Epidermal melanocyte (primary cell): ENCODE measurements around the gene TCF3.
"Not testable (repeated sequence)": the region's sequence is repeated elsewhere in the genome, so short reads cannot be mapped to it uniquely, and the experiment has no call there.

ENCODE experiments used
- DNase-seq: peaks from one replicate; pipeline ENCODE4 v3.0.0; 2011; ENCODE audit warnings: low spot score; ENCODE audit not compliant: insufficient read length

The TCF3 gene

DNA sequence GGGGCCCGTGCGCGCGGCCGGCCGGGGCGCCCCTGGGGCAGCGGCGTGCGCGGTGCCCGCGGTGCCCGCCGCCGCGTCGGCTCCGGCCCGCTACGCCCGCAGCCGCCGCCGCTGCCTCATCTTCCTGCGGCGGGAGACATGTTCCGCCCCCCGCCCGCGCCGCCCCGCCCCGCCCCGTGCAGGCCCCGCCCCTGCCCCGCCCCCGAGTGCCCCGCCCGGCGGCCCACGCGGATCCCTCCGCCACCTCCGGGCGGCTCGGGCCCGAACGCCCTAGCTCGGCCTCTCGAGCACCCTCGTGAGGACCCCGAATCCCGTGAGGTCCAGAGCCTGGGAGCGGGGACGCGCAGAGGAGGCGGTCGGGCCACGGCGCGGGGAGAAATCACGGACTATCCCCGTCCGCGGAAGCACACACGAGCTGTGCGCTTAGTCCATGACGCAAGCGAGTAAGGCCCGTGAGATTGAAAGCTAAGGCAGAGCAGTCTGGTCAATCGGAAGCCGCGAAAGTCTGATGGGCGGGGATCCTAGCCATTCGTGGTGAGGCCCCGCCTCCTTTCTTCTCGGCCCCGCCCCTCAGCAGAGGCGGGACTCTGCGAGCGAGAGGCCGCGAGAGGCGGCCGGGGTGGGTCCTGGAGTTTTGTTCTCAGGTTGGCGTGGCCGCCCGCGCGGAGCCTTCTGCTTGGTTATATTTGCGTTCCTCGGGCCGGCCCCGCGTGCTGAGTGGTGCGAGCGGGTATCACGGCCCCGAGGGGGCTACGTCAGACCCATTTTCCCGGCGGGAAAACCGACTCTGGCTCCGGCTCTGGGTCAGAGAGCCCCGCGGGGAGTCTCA lies at the start of gene TCF3:
TCF3 (minus strand) TSS at position 145 of the 829 bp plus-strand sequence. CDS start 2,367 bp downstream, outside the sequence.
- DNase-seq = peak; percentile 100

DNA sequence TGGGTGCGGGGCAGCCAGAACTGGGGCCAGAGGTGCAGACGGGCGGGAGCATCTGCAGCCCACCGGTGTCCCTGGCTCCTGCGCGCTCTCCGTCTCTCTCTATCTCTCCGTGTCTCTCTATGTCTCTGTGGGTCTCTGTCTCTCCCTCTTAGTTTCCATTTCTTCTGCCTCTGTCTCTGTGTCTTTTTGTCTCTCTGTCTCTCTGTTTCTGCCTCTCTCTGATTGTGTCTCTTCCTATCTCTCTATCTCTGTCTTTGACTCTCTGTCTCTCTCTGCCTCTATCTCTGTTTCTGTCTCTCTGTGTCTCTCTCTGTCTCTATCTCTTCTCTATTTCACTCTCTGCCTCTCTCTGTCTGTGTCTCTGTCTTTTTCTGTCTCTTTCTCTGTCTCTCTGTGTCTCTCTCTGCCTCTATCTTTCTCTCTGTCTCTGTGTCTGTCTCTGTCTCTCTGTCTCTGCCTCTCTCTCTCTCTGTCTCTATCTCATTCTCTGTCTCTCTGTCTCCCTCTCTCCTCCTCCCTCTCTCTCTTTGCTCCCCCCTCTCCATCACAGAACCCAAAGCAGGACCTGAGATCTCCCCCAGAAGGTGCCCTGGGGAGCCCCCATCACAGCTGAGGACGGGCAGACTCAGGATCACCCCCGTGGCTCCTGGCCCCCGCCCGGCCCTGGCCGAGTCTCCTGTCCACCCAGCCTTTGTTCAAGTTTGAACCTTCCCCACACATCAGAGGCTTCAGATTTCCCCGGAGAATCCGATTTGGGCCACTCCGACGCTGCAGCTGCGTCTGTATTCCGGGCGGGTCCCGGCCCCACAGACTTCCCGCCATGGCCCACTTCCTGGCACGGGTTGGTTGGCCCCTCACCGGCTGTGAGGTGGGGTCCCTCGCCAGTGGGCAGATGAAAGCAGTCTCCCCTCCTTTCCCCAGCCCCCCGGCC lies 48.6 kb upstream of the TCF3 start:
- DNase-seq = no peak

DNA sequence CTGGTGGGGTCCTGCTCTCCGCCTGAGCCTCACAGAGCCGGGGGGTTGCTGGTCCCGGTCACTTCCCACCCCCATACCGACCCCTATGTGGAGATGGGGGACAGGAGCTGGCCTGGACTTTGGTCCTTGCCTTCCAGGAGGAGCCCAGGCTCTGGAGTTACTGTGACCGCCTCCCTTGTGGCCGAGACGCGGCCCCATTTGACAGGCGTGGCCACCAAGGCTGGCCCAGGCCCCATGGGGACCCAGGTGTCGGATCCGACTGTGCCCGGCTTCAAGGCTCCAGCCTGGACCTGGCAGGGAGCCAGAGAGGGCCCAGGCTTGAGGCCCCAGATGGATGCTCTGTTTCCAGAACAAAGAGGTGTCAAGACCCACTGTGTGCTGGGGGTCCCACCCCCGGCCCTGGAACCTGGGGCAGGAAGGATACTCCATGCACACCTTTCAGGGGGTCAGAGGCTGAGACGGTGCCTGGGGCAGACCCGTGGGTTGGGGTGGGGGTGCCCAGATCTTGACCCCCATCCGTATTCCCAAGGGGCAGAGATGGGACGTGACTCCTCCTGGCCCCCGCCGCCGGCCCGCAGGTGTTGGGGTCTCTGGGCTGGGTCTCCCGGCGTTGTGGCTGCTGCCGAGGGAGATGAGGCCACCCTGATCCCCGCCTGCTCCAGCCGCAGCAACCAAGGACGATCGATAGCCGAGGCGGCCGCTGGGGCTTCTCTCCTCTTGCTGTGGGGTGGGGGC lies 47.8 kb upstream of the TCF3 start:
- no peak for DNase-seq

DNA sequence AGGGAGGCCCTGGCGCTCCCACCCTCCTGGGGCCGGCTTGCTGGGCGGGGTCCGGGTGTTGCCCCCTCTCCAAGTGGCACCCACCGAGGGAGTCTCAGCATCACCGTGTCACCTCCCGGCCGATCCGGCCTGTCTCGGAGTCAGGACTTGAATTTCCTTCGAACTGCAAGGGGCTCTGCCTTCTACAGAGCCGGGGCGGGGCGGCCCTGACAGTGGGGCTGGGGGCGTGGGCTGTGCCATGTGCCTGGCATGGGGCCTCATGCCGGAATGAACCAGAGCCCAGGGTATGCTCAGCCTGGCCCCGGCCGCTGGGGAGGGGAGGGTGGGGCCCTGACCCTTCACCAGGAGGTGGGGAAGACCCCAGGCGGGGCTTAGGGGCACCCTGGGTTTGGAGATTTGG lies 47.0 kb upstream of the TCF3 start:
- DNase-seq = no peak

DNA sequence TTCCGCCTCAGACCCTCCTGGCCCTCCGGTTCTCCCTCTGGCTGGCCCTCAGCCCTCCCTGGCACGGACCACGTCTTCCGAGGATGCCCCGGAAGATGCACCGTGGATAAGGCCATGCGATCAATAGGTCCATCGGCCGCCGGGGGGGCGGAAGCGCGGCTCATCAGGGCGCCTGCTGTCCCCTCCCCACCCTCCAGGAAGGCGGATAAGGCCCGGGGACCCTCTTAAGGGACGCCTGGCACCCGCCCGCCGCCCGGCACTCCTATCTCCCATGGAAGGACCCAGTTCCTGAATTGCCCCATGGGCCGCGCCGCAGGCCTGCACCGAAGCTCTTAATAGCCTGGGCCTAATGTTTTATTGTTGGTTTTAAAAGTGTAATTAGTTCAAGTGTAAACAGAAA lies 46.2 kb upstream of the TCF3 start:
- no peak for DNase-seq

DNA sequence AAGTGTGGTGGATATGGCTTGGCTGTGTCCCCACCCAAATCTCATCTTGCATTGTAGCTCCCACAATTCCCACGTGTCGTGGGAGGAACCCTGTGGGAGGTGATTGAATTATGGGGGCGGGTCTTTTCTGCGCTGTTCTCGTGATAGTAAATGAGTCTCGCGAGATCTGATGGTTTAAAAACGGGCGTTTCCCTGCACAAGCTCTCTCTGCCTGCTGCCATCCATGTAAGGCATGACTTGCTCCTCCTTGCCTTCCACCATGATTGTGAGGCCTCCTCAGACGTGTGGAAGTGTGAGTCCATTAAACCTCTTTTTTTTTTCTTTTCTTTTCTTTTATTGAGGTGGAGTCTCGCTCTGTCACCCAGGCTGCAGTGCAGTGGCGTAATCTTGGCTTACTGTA lies 43.1 kb upstream of the TCF3 start:
- DNase-seq = not testable (repeated sequence)

DNA sequence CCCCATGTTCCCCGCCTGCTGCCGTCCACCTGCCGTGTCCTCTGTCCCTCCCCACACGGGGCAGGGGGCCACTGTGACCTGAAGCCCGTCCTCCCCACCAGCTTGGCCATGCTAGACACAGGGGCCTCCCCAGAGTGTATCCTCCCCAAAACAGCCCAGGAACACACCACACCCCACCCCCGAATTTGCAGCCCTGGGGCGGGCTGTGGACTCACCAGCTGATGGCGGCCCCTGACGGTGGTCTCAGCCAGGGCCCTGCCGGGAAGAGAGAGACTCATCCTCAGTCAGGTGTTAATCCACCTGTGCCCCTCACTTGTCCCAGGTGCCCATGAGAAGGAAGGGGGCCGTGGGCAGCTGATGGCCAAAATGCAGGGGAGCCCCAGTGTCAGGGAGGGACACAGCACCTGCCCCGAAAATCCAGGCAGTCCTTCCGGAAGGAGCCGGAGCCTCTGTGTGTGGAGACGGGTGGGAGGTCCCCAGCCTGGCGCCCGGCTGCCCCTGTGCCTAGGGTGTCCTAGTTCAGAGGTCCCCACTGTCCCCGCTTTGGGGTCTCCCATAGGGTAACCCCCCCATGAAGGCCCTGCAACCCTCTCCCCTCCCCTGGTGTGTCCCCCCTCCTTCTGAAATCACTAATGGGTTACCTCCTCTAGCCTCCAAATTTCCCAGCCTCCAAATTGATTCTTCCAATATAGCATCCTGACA lies 39.3 kb upstream of the TCF3 start:
- no peak for DNase-seq

DNA sequence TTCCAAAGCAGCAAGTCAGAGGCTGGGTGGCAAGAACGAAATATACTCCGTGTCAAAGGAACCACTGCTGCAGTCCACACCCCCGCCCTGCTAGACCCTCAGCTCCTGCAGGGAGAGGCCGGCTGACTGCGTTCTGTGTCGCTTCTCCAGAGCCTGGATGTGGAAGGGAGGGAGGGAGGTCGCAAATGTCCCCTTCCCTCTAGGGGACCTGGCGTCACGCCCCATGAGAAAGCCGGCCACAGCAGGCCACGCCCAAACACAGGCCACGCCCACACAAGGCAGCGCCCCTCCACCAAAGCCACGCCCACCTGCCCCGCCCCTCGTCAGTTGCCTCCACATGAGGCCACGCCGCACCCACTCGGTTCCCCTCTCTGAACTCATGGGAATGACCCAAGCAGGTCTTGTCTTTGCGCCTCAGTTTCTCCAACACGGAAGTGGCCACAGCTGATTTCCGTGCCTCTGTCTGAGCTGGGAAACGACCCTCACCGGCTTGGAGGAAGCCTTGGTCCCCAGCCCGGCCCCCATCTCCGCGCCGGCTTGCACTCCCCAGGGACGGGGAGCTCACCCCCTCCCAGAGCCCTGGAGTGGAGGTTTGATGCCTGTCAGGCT lies 38.4 kb upstream of the TCF3 start:
- DNase-seq = no peak

DNA sequence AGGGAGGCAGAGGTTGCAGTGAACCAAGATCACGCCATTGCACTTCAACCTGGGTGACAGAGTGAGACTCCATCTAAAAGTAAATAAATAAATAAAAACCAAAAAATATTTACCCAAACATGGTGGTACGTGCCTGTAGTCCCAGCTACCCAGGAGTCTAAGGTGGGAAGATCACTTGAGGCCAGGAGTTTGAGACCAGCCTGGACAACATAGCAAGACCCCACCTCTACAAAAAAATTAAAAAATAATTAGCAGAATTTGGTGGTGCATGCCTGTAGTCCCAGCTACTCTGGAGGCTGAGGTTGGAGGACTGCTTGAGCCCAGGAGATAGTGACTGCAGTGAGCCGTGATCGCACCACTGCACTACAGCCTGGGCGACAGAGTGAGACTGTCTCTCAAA lies 33.4 kb upstream of the TCF3 start:
- not testable (repeated sequence) for DNase-seq

DNA sequence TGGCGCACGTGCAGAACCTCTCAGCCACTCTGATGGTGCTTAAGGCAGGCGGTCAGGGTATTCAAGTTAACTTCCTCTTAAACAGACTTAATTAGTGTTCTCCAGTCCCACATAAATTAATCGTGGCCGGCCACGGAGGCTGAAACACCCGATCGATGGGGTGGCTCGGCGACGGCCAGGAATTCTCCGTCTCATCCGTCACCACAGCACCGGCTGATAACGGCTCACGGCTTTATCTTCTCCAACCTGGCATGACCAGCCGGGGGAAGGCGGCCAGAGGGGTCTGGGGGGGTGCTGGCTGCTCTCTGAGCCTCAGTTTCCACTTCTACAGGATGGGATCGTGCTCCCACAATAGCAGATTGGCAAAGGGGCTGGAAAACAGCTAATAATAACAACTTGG lies 32.6 kb upstream of the TCF3 start:
- DNase-seq = no peak

DNA sequence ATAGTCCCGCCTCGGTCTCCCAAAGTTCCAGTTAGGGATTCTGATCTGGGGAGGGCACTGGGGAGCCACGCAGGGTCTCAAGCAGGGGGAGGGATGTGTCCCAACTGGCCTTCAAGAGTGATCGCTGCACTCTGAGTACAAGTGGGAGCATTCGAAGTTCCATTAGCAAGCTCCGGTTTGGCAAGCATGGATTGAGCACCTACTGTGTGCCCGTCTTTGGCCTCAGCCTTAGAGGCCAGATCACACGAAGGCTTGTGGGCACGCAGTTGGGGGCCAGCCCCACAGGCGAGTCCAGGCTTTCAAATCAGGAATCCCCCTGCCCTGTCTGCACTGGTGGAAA lies 32.1 kb upstream of the TCF3 start:
- no peak for DNase-seq

DNA sequence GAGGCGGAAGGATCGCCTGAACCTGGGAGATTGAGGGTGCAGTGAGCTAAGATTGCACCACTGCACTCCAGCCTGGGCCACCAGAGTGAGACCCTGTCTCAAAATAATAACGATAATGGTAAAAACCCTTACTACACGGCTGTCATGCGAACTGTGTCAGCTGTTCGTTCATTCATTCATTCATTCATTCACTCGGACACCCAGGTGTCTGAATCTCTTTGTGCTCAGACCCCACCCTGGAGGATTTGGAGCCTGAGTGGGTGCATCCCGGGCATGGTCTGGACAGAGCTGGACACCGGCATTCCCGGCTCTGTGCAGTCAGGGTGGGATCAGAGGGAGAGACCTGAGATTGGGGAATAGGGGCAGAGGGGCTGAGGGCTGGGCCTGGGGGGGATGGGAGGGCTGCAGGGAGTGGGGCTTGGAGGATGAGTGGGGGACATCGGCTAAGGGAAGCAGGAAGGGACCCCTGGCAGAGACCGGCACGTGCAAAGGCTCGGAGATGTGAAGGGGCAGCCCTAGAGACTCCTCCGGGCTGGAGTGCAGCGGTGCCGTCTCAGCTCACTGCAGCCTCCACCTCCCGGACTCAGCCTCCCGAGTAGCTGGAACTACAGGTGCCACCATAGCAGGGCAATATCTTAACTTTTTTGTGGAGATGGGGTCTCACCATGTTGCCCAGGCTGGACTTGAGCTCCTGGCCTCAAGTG lies 31.6 kb upstream of the TCF3 start:
- no peak for DNase-seq

DNA sequence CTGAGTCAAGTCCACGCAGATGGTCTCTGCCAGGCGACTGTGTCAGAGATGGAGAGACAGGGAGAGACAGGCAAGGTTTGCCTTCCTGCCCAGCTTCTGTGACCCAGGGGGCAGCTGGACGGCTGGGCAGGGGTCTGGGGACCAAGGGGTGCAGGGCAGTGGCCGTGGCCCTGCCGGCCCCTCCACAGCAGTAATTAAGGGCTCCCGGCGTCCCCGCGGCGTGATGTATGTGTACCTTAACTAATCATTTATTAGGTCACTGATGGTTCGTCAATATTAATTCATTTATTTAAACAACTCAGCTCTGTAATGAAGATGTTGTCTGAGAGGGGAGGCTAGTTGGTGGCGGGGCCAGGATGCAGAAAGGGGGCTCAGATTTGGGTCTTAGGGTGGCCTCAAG lies 28.6 kb upstream of the TCF3 start:
- no peak for DNase-seq

DNA sequence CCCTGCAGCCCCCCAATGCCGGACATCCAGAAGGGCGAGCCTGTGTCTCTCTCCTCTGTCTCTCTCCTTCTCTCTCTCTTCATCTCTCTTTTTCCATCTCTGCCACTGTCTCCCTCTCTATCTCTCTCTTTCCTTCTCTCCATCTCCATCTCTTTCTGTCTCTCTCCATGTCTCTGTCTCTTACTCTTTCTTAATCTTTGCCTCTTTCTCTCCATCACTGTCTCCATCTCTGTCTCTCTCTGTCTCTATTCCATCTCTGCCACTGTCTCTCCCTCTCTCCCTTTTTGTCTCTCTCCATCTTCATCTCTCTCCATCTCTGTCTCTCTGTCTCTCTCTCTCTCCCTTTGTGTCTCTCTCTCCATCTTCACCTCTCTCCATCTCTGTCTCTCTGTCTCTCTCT lies 25.7 kb upstream of the TCF3 start:
- no peak for DNase-seq

DNA sequence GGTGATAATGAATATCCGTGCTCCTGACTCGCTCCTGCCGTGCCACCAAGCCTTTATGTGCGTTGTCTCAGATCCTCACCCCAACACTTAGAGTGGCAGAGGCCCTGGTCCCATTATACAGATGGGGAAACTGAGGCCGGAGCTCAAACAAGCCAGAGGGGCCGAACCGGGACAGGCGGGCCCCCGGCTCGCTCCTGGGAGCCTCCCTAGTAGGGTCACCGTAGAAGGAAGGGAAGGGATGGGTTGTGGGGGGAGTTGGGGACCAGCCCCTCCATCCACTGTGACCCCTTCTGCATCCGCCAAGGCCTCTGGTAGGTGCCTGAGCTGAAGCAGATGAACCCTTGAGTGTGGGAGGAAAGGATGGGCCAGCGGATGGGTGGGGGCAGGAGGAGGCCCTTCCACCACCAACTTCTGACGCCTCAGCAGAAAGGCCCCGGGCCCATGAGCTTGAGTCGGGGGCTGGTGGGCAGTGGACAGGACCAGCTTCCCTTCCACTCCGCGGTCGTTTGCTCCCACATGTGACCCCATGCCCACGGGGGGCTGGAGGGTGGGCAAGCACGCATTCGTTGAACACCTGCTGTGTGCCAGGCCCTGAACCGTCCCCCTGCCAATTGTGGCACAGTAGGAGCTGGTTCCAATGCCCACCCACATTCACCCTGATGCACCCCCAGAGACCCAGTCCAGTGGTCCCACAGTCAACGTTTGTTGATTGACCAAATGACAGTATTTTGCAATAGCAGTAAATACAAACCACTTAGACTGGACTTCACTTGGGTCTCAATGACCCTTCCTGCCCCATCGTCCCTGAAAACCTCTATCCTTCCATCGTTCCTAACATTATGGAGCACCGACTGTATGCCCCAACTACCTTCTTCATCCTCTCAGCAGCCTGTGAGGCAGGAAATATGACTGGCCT lies 24.2 kb upstream of the TCF3 start:
- no peak for DNase-seq

DNA sequence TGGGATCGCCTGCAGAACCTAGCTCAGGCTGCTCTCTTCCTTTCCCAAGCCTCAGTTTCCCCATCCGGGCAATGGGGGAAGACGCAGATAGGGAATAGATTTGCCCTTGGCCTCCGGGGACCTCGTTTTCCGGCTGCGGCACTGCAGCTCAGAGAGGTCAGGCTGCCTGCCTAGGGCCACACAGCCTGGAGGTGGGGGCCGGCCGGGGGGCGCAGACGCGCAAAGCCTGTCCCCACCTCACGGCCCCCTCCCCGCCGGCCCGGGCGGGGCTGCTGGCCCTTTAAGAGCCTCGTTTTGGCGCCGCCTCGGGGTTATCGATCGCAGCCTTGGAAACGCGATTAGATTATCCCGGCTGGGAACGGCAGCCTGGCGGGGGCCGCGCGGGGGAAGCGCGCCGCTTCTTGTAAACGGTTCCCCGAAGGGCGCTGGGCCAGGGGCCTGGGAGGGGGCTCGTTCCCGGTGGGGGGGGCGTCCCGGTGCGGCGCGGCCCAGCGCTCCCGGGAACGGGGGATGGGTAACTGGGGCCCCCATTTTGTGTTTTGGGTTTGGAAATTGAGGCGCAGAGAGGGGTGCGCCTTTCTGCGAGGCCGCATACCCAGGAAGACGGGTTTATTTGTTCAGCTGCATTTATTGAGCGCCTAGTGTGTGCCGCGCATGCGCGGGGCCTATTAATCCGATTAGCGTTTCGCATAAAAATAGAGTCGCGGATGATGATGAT lies 23.4 kb upstream of the TCF3 start:
- DNase-seq = no peak

DNA sequence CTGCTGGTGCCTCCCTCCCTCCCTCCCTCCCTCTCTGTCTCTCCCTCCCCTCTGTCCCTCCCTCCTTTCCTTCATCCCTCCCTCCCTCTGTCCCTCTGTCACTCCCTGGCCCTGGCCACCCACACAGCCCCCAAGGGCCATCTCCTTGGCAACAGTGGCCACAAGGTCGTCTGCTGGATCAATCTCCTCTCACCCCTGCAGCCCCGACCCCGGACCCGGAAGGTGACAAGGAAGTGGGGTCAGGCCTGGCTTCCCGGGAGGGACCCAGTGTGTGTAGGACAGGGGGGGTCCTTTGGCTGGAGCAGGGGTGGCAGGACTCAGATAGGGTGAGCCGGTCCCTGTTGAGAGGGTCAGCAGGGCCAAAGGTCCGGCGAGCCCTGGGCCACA lies 21.9 kb upstream of the TCF3 start:
- DNase-seq = no peak

DNA sequence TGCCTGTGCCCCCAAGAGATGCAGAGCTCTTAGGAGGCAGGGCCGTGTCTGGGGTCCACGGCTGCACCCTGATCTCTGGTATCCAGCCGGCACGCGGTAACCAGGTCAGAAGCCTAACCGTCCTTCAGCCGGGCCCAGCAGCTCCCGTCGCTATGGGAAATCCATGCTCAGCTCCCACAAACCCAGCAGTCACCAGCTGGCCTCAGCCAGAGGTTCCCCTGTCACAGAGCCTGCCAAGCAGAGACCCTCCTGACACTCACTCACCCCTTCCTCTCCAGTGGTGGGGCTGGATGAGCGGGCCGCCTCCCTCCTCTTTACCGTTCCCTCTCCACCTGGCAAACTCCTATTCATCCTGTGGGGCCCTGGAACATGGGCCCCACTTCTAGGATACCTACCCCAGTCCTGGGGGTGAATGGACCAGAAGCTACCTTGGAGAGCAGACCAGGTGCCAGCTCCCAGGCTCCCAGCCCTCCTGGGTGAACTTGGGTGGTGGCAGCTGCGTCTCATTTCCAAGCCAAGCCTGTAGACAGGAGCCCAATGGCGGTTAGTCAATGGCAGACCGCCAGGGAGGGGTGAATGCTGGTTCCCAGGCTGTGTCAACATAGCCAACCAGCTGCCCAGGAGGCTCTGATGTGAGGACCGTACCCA lies 21.4 kb upstream of the TCF3 start:
- no peak for DNase-seq
